Neural progenitor cell (in vitro differentiated cells): ENCODE measurements around the gene CC2D1A. TPM values are rescaled to one million over a fixed set of nuclear protein-coding genes. Genes with fewer than 3 reads are reported as not detected.
"Not testable (repeated sequence)": the region's sequence is repeated elsewhere in the genome, so short reads cannot be mapped to it uniquely, and the experiment has no call there.

Experiments used
- DNase-seq: peaks from one replicate; pipeline ENCODE4 v3.0.0-alpha.2; 2016; ENCODE audit warnings: low spot score
- H2AFZ ChIP-seq: fragments of 200-600 bp; sonication (generic); replicated peaks from 2 replicates; pipeline ENCODE4 v1.6.1; 2016; ENCODE audit warnings: antibody characterized with exemption
- H3F3A ChIP-seq: fragments of 200-600 bp; sonication (generic); 2 replicates; pipeline ENCODE4 v1.6.1; 2016; ENCODE audit warnings: antibody characterized with exemption, low read depth
- H3K27ac ChIP-seq: fragments of 200-600 bp; sonication (generic); 2 replicates; pipeline ENCODE4 v1.5.1; 2016; ENCODE audit warnings: mild to moderate bottlenecking
- H3K27me3 ChIP-seq: fragments of 200-600 bp; sonication (generic); 2 replicates; pipeline ENCODE4 v1.6.1; 2016; ENCODE audit warnings: mild to moderate bottlenecking, moderate library complexity
- H3K36me3 ChIP-seq: fragments of 200-600 bp; sonication (generic); 2 replicates; pipeline ENCODE4 v1.5.1; 2016
- H3K4me1 ChIP-seq: fragments of 200-600 bp; sonication (generic); 2 replicates; pipeline ENCODE4 v1.6.1; 2016; ENCODE audit warnings: mixed run types
- H3K4me2 ChIP-seq: fragments of 200-600 bp; sonication (generic); 2 replicates; pipeline ENCODE4 v1.6.1; 2016
- H3K4me3 ChIP-seq: fragments of 200-600 bp; sonication (generic); 2 replicates; pipeline ENCODE4 v1.5.1; 2016
- H3K79me2 ChIP-seq: fragments of 200-600 bp; sonication (generic); 2 replicates; pipeline ENCODE4 v1.6.1; 2016; ENCODE audit warnings: low read depth
- H3K9ac ChIP-seq: fragments of 200-600 bp; sonication (generic); 2 replicates; pipeline ENCODE4 v1.6.1; 2016
- H3K9me3 ChIP-seq: fragments of 200-600 bp; sonication (generic); 2 replicates; pipeline ENCODE4 v1.5.1; 2016; ENCODE audit warnings: low read depth
- H4K20me1 ChIP-seq: fragments of 200-600 bp; sonication (generic); 2 replicates; pipeline ENCODE4 v1.6.1; 2016; ENCODE audit warnings: low read depth
- H3K27ac Mint-ChIP-seq: 3 replicates; pipeline ENCODE4 v1.8.0; 2021; ENCODE audit warnings: mixed read lengths
- H3K27me3 Mint-ChIP-seq: 2 replicates; pipeline ENCODE4 v1.8.0; 2022; ENCODE audit warnings: low read depth, mild to moderate bottlenecking, inconsistent platforms, moderate library complexity, mixed read lengths; ENCODE audit not compliant: insufficient read depth
- H3K36me3 Mint-ChIP-seq: 3 replicates; pipeline ENCODE4 v1.8.0; 2021; ENCODE audit warnings: mixed read lengths
- H3K4me1 Mint-ChIP-seq: 3 replicates; pipeline ENCODE4 v1.8.0; 2021; ENCODE audit warnings: mixed read lengths
- H3K4me3 Mint-ChIP-seq: 3 replicates; pipeline ENCODE4 v1.8.0; 2021; ENCODE audit warnings: mild to moderate bottlenecking, moderate library complexity, mixed read lengths
- H3K9me3 Mint-ChIP-seq: 3 replicates; pipeline ENCODE4 v1.8.0; 2020; ENCODE audit warnings: mixed read lengths
- CTCF ChIP-seq: fragments of 200-600 bp; sonication (generic); IDR thresholded peaks from 2 replicates; pipeline ENCODE4 v1.5.1; 2017; ENCODE audit warnings: antibody characterized with exemption, mild to moderate bottlenecking
- EZH2 ChIP-seq: fragments of 200-600 bp; sonication (generic); IDR thresholded peaks from 2 replicates; pipeline ENCODE4 v1.6.1; 2017; ENCODE audit warnings: antibody characterized with exemption, mild to moderate bottlenecking, moderate library complexity
- EZH2phosphoT487 ChIP-seq: fragments of 200-600 bp; sonication (generic); IDR thresholded peaks from 2 replicates; pipeline ENCODE4 v1.6.1; 2017; ENCODE audit warnings: antibody characterized with exemption
- total RNA-seq: library from RNA; depleted of rRNA; stranded (reverse); fragments of >200 nt; gene quantifications from 2 replicates; pipeline ENCODE4 v1.2.3, GENCODE V29; 2015; ENCODE audit warnings: low replicate concordance

The CC2D1A gene
- total RNA-seq, 1 donor from 2014 or later = 8.1 TPM

GRCh38 chr19:13968383-13968935 is 62.5 kb downstream of the CC2D1A start:
- Histone ChIP-seq H4K20me1 (no peaks in the 10 kb centered on the region), H3K9ac (no peak overlapping the region), H3F3A (no peaks in the 10 kb centered on the region), H3K4me1 (no peaks in the 10 kb centered on the region), H3K79me2 (no peaks in the 10 kb centered on the region), H2AFZ (no peak overlapping the region), H3K27me3 (peaks cover 8% of the 10 kb centered on the region), H3K9me3 (no peaks in the 10 kb centered on the region), H3K4me3 (no peak overlapping the region), H3K27ac (no peak overlapping the region), H3K4me2 (no peak overlapping the region), H3K36me3 (no peaks in the 10 kb centered on the region)
- no peak overlapping the region for H3K27ac Mint-ChIP-seq
- no peak for DNase-seq
- no peaks in the 10 kb centered on the region for H3K4me1 Mint-ChIP-seq
- peaks cover 4% of the 10 kb centered on the region for H3K27me3 Mint-ChIP-seq
- TF ChIP-seq EZH2 (no peak), EZH2phosphoT487 (no peak), CTCF (no peak)
- no peak overlapping the region for H3K4me3 Mint-ChIP-seq
- H3K36me3 Mint-ChIP-seq = peaks cover 10% of the 10 kb centered on the region
- H3K9me3 Mint-ChIP-seq = no peaks in the 10 kb centered on the region

- H3K27ac Mint-ChIP-seq = no peak overlapping the region
- H3K4me1 Mint-ChIP-seq = peaks cover 2% of the 10 kb centered on the region
- no peak overlapping the region for H3K4me3 ChIP-seq
- TF ChIP-seq EZH2 (no peak), EZH2phosphoT487 (no peak), CTCF (no peak)
- H3F3A ChIP-seq = no peaks in the 10 kb centered on the region
- no peak overlapping the region for H3K4me3 Mint-ChIP-seq
- H3K27me3 Mint-ChIP-seq = peaks cover 4% of the 10 kb centered on the region
- peaks cover 2% of the 10 kb centered on the region for H4K20me1 ChIP-seq
- no peaks in the 10 kb centered on the region for H3K36me3 ChIP-seq
- peaks cover 2% of the 10 kb centered on the region for H3K27me3 ChIP-seq
- no peak overlapping the region for H3K9ac ChIP-seq
- H3K36me3 Mint-ChIP-seq = peaks cover 11% of the 10 kb centered on the region
- H3K4me1 ChIP-seq = no peaks in the 10 kb centered on the region
- H3K27ac ChIP-seq = no peak overlapping the region
- no peaks in the 10 kb centered on the region for H3K79me2 ChIP-seq
- no peak overlapping the region for H2AFZ ChIP-seq
- no peaks in the 10 kb centered on the region for H3K9me3 ChIP-seq
- H3K9me3 Mint-ChIP-seq = no peaks in the 10 kb centered on the region
- H3K4me2 ChIP-seq = no peak overlapping the region
- no peak for DNase-seq
These were observed 63.0 kb downstream of the CC2D1A start for GRCh38 chr19:13968999-13969398.

DNA sequence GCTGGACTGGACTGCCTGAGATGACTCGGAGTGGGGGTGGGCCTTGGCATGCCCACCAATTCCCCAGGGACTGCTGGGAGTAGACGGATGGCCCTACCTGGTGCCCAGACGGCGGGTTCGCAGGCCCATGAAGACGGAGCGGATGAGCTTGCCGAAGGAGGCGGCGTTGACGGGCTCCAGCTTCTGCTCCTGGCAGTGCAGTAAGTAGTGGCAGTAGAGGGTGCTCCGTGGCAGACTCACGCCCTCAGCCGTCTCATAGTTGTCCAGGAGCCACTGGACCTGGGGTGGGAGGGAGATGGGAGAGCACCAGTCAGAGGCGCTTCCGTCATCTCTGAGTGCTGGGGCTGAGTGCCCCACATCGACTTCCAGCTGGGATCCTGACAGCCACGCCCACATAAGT is 63.9 kb downstream of the CC2D1A start:
- H3K4me3 Mint-ChIP-seq = no peak overlapping the region
- H3K27me3 Mint-ChIP-seq = peaks cover 4% of the 10 kb centered on the region
- Histone ChIP-seq H3K4me1 (peaks cover 4% of the 10 kb centered on the region), H3K4me2 (no peak overlapping the region), H4K20me1 (peaks cover 2% of the 10 kb centered on the region), H3F3A (peaks cover 5% of the 10 kb centered on the region), H3K4me3 (no peak overlapping the region), H3K36me3 (no peaks in the 10 kb centered on the region), H3K27me3 (no peaks in the 10 kb centered on the region), H3K9ac (no peak overlapping the region), H3K27ac (no peak overlapping the region), H3K9me3 (no peaks in the 10 kb centered on the region), H2AFZ (no peak overlapping the region), H3K79me2 (no peaks in the 10 kb centered on the region)
- H3K27ac Mint-ChIP-seq = no peak overlapping the region
- no peak for DNase-seq
- TF ChIP-seq EZH2phosphoT487 = no peak
- no peak for TF ChIP-seq CTCF
- TF ChIP-seq EZH2 = no peak
- H3K9me3 Mint-ChIP-seq = no peaks in the 10 kb centered on the region
- peaks cover 15% of the 10 kb centered on the region for H3K36me3 Mint-ChIP-seq
- H3K4me1 Mint-ChIP-seq = peaks cover 8% of the 10 kb centered on the region

- H3K4me1 ChIP-seq, H3K27ac ChIP-seq, H3K4me3 Mint-ChIP-seq, H3K27ac Mint-ChIP-seq, H2AFZ ChIP-seq, H3K36me3 ChIP-seq, H3K4me2 ChIP-seq, H3K79me2 ChIP-seq, H3K4me3 ChIP-seq, H3K9ac ChIP-seq, DNase-seq, H3K4me1 Mint-ChIP-seq, H4K20me1 ChIP-seq, H3F3A ChIP-seq, H3K9me3 Mint-ChIP-seq, H3K9me3 ChIP-seq, H3K27me3 ChIP-seq: not testable (repeated sequence)
- Mint-ChIP-seq H3K27me3 (peaks cover 11% of the 10 kb centered on the region), H3K36me3 (peaks cover 15% of the 10 kb centered on the region)
These were observed 65.9 kb downstream of the CC2D1A start for GRCh38 chr19:13971868-13972267.
